ENCODE data around the gene NUP93. TPM values are rescaled to one million over a fixed set of nuclear protein-coding genes. Genes with fewer than 3 reads are reported as not detected.
A peak's percentile ranks its signal among the peaks of the same experiment; 100 is the strongest.

Gene NUP93
- total RNA-seq, 1 donor from 2014 or later: 50.0 TPM

DNA sequence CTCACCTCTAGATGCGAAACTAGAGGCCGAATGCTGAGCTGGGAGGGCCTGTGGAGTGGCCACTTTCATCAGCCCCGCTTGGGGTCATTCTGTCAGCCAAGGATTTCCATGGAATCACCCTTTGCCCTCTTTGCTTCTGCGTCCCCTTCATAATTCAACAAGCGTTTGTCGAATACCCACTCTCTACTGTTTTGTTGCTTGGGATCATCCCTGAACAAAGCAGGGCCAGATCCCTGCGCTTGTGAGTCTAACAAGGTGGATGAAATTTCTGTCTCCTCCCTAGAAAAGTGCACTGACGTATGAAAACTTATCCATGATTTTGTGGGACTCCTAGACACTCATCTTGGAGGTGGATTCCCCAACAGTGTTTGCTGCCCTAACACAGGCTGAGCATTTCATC lies 131.8 kb downstream of the NUP93 start:
- TF ChIP-seq, protein P1, sequence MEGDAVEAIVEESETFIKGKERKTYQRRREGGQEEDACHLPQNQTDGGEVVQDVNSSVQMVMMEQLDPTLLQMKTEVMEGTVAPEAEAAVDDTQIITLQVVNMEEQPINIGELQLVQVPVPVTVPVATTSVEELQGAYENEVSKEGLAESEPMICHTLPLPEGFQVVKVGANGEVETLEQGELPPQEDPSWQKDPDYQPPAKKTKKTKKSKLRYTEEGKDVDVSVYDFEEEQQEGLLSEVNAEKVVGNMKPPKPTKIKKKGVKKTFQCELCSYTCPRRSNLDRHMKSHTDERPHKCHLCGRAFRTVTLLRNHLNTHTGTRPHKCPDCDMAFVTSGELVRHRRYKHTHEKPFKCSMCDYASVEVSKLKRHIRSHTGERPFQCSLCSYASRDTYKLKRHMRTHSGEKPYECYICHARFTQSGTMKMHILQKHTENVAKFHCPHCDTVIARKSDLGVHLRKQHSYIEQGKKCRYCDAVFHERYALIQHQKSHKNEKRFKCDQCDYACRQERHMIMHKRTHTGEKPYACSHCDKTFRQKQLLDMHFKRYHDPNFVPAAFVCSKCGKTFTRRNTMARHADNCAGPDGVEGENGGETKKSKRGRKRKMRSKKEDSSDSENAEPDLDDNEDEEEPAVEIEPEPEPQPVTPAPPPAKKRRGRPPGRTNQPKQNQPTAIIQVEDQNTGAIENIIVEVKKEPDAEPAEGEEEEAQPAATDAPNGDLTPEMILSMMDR (IDR thresholded peaks at IDR 0.05): no peak
- no peaks in the 10 kb centered on the region for H3K9me3 Mint-ChIP-seq (ENCODE audit: low read depth)
- no peaks in the 10 kb centered on the region for H3K36me3 Mint-ChIP-seq (ENCODE audit: low read depth)
- no peak overlapping the region for H3K4me3 Mint-ChIP-seq (ENCODE audit: unreplicated experiment)
- no peaks in the 10 kb centered on the region for H3K27me3 Mint-ChIP-seq (ENCODE audit: low read depth)
- no peak overlapping the region for H3K27ac Mint-ChIP-seq (ENCODE audit: unreplicated experiment)
- peaks cover 24% of the 10 kb centered on the region for H3K4me1 Mint-ChIP-seq (ENCODE audit: low read depth)
- DNase-seq (ENCODE audit: low spot score): no peak

DNA sequence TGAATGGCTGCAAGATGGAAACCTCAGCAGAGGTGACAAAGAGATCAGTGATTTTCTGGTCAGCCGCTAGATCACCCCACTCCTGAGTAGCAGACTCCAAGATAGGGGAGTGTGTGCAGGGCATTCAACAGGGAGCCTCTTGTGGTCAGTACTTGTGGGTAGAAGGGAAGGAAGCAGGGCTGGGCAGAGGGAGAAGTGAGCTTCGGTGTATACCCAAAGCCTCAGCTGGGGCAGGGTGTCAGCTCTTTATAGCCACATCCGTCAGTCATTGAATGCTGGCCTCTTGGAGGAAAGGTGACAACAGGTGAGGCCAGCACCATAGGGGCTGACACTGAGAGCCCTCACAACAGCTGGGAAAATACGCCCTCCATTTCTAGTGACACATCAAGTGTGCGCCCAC lies 132.8 kb downstream of the NUP93 start:
- H3K27me3 Mint-ChIP-seq (ENCODE audit: low read depth): no peaks in the 10 kb centered on the region
- H3K36me3 Mint-ChIP-seq (ENCODE audit: low read depth): no peaks in the 10 kb centered on the region
- DNase-seq (ENCODE audit: low spot score): no peak
- H3K4me1 Mint-ChIP-seq (ENCODE audit: low read depth): peaks cover 29% of the 10 kb centered on the region
- TF ChIP-seq, protein P1 (IDR thresholded peaks at IDR 0.05): no peak
- no peak overlapping the region for H3K4me3 Mint-ChIP-seq (ENCODE audit: unreplicated experiment)
- no peak overlapping the region for H3K27ac Mint-ChIP-seq (ENCODE audit: unreplicated experiment)
- no peaks in the 10 kb centered on the region for H3K9me3 Mint-ChIP-seq (ENCODE audit: low read depth)

DNA sequence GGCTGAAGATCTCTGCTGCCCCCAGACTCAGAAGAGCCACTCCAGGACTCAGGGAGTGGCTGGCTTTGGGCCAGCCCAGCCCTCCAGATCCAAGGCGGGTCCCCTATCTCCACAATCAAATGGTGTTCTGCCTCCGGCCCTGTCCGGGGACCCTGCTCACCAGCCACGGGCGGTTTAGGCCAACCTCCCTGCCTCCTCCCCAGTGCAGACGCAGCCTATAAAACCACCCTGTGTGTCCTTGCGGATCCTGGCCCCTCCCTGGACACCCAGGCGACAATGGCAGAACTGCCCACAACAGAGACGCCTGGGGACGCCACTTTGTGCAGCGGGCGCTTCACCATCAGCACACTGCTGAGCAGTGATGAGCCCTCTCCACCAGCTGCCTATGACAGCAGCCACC lies 135.0 kb downstream of the NUP93 start, which contains the start of gene SLC12A3:
Gene SLC12A3, plus strand, starts transcription at position 248 of the 400 bp plus-strand sequence. Its CDS starts 29 bp downstream, at position 277.
- Mint-ChIP-seq H3K4me3 (ENCODE audit: unreplicated experiment) (no peak within 1 kb of the TSS), H3K9me3 (ENCODE audit: low read depth) (no peaks in the 10 kb centered on the region), H3K36me3 (ENCODE audit: low read depth) (no peaks in the 10 kb centered on the region), H3K27me3 (ENCODE audit: low read depth) (no peaks in the 10 kb centered on the region), H3K4me1 (ENCODE audit: low read depth) (peaks cover 27% of the 10 kb centered on the region), H3K27ac (ENCODE audit: unreplicated experiment) (no peak within 1 kb of the TSS)
- no peak for DNase-seq (ENCODE audit: low spot score)
- TF ChIP-seq, protein P1 (IDR thresholded peaks at IDR 0.05): no peak

DNA sequence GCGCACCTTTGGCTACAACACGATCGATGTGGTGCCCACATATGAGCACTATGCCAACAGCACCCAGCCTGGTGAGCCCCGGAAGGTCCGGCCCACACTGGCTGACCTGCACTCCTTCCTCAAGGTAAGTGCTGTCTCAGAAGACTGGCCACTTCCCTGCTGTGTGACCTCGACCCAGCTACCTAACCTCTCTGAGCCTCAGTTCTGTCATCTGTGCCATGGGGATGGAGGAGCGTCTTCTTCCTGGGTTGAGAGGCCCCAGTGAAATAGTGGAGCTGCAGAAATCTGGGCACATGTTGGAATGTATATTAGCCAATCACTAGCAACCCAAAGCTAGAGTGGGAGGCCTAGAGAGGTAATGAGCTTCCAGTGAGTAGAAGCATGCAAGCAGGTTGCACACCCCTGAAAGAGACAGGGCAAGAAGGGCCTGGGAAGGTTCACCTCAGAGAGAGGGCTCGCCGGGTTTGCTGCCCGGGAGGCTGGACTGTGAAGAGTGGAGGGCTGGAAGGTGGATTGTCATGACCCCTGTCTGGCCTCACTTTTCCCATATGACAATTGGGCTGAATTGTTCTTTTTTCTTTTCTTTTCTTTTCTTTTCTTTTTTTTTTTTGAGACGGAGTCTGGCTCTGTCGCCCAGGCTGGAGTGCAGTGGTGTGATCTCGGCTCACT lies 135.6 kb downstream of the NUP93 start:
- Mint-ChIP-seq H3K9me3 (ENCODE audit: low read depth) (no peaks in the 10 kb centered on the region), H3K36me3 (ENCODE audit: low read depth) (no peaks in the 10 kb centered on the region), H3K27ac (ENCODE audit: unreplicated experiment) (no peak overlapping the region), H3K4me1 (ENCODE audit: low read depth) (peaks cover 21% of the 10 kb centered on the region), H3K27me3 (ENCODE audit: low read depth) (no peaks in the 10 kb centered on the region), H3K4me3 (ENCODE audit: unreplicated experiment) (no peak overlapping the region)
- no peak for DNase-seq (ENCODE audit: low spot score)
- TF ChIP-seq, protein P1 (IDR thresholded peaks at IDR 0.05): no peak

DNA sequence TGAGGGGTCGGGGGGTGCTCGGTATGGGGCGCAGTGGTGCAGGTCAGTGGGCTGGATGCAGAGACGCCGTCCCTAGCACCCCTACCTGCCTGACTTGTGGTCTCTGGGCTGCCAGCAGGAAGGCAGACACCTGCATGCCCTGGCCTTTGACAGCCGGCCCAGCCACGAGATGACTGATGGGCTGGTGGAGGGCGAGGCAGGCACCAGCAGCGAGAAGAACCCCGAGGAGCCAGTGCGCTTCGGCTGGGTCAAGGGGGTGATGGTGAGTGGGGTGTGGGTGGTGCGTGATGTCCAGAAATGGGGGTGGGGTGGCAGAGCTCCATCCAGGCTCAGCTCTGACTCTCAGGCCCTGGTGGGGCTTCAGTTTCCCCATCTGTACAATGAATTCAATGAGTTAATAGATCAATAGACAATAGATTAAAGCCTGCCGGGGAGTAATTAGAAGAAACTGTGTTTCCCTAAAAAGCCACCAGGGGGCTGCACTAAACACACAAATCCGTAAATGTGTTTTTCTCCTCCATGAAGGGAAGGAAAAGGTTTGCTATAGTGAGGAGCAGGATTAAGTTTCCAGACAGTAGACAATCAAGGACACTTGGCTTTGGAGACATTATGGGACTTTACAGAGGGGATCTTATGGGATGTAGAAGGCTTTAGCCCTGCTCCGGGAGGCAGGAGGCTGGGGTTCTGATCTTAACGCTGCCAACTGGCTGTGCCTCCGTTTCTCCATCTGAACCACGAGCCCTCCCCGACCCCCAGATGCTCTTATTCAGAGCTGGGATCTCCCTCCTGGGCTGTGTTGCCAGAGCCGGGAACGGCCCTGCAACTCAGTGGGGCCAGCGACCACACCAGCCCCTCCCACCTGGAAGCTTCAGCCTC lies 137.3 kb downstream of the NUP93 start:
- H3K27ac Mint-ChIP-seq (ENCODE audit: unreplicated experiment): no peak overlapping the region
- no peaks in the 10 kb centered on the region for H3K36me3 Mint-ChIP-seq (ENCODE audit: low read depth)
- no peak overlapping the region for H3K4me3 Mint-ChIP-seq (ENCODE audit: unreplicated experiment)
- no peak for DNase-seq (ENCODE audit: low spot score)
- no peaks in the 10 kb centered on the region for H3K27me3 Mint-ChIP-seq (ENCODE audit: low read depth)
- TF ChIP-seq, protein P1 (IDR thresholded peaks at IDR 0.05): peak; percentile 89
- H3K9me3 Mint-ChIP-seq (ENCODE audit: low read depth): no peaks in the 10 kb centered on the region
- H3K4me1 Mint-ChIP-seq (ENCODE audit: low read depth): peaks cover 9% of the 10 kb centered on the region
